AG04450 (cell line): ENCODE measurements around the gene CD27. TPM values are rescaled to one million over a fixed set of nuclear protein-coding genes. Genes with fewer than 3 reads are reported as not detected.

ENCODE experiments used
- CTCF ChIA-PET: fragments of 300-600, 350-600 bp; formaldehyde crosslinking; extraction: SDS; loops from one replicate; lab custom pipeline; 2022; ENCODE audit warnings: antibody characterized with exemption, inconsistent platforms; lab: Charles Lee
- POLR2A ChIA-PET: fragments of 350-600 bp; formaldehyde crosslinking; extraction: SDS; loops from one replicate; lab custom pipeline; 2021; ENCODE audit warnings: antibody characterized with exemption, inconsistent platforms; lab: Yijun Ruan, JAX
- DNase-seq: peaks from one replicate; pipeline ENCODE4 v3.0.0-alpha.2; 2011; ENCODE audit warnings: low read depth, low spot score
- H3K27ac ChIP-seq: one replicate; pipeline ENCODE4 v1.5.1; 2012; ENCODE audit warnings: low read depth, low read length, control low read depth
- H3K27me3 ChIP-seq: one replicate; pipeline ENCODE4 v1.6.0; 2012; ENCODE audit warnings: low read length; ENCODE audit not compliant: control insufficient read depth, insufficient read depth
- H3K4me3 ChIP-seq: 2 replicates; pipeline ENCODE4 v1.5.1; 2011; ENCODE audit warnings: mild to moderate bottlenecking, low read depth, low read length, control low read depth
- H3K9me3 ChIP-seq: 2 replicates; pipeline ENCODE4 v1.5.1; 2012; ENCODE audit warnings: low read length; ENCODE audit not compliant: control insufficient read depth, insufficient read depth
- CTCF ChIP-seq: IDR thresholded peaks from 2 replicates; pipeline ENCODE4 v1.5.1; 2011; ENCODE audit warnings: low read depth, low read length, control low read depth, inconsistent platforms
- polyA plus RNA-seq: library from polyadenylated mRNA; depleted of rRNA; stranded (reverse); fragments of >200 nt; gene quantifications from 2 replicates; pipeline ENCODE4 v1.2.3, GENCODE V29; 2011

CD27 gene
- polyA plus RNA-seq, 1 experiment: not detected

DNA sequence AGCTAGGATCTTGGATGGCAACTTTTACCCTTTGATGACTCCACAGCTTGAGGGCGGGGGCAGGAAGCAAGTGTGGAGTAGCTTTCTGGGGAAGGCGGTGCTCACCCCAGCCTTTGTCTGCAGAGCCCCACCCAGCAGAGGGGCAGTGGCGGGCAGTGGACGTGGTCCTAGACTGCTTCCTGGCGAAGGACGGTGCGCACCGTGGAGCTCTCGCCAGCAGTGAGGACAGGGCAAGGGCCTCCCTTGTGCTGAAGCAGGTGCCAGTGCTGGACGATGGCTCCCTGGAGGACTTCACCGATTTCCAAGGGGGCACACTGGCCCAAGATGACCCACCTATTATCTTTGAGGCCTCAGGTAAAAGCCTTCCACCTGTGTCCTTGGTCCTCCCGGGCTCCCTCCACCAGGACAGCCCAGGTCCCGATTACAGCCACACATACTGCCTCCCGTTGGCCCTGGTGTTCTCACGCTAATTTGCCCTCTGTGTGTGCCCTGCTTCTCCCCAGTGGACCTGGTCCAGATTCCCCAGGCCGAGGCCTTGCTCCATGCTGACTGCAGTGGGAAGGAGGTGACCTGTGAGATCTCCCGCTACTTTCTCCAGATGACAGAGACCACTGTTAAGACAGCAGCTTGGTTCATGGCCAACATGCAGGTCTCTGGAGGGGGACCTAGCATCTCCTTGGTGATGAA lies 8.3 kb downstream of the CD27 start:
- DNase-seq: no peak
- CTCF ChIA-PET: interaction anchor here (1.1 to 5.1 kb wide), 2 partner anchors 10 to 12 kb away, joined by 3 to 41 read pairs; no protein-coding TSS in a partner anchor
- no peak overlapping the region for H3K27ac ChIP-seq
- POLR2A ChIA-PET: interaction anchor here (1.3 to 3.1 kb wide), 2 partner anchors 8 to 17 kb away, joined by 4 to 28 read pairs; partner anchors contain the start of gene VAMP1
- no peak for TF ChIP-seq CTCF
- H3K4me3 ChIP-seq: no peak overlapping the region; the same call in 1 of the 2 replicates
- no peaks in the 10 kb centered on the region for H3K27me3 ChIP-seq
- no peaks in the 10 kb centered on the region; the same call in 1 of the 2 replicates for H3K9me3 ChIP-seq

- CTCF ChIA-PET: interaction anchor here (1.0 to 3.0 kb wide), 2 partner anchors 8 to 118 kb away, joined by 3 to 36 read pairs; no protein-coding TSS in a partner anchor
- Histone ChIP-seq H3K27ac (no peak overlapping the region), H3K4me3 (no peak overlapping the region), H3K9me3 (no peaks in the 10 kb centered on the region), H3K27me3 (no peaks in the 10 kb centered on the region)
- DNase-seq: no peak
- no peak for TF ChIP-seq CTCF
- POLR2A ChIA-PET: interaction anchor here (1.6 kb wide), 1 partner anchor 13 kb away, joined by 4 read pairs; the partner anchor contains the start of gene VAMP1
These were observed 12.6 kb downstream of the CD27 start for GRCh38 chr12:6457220-6457945.

GRCh38 chr12:6458281-6459003 lies 13.7 kb downstream of the CD27 start:
- TF ChIP-seq CTCF: no peak
- ChIA-PET POLR2A (interaction anchor here (0.6 to 1.8 kb wide), 2 partner anchors 12 kb away, joined by 3 to 17 read pairs; partner anchors contain the start of gene VAMP1), CTCF (no interaction called here)
- Histone ChIP-seq H3K27ac (no peak overlapping the region), H3K9me3 (no peaks in the 10 kb centered on the region), H3K4me3 (no peak overlapping the region), H3K27me3 (no peaks in the 10 kb centered on the region)
- DNase-seq: no peak

DNA sequence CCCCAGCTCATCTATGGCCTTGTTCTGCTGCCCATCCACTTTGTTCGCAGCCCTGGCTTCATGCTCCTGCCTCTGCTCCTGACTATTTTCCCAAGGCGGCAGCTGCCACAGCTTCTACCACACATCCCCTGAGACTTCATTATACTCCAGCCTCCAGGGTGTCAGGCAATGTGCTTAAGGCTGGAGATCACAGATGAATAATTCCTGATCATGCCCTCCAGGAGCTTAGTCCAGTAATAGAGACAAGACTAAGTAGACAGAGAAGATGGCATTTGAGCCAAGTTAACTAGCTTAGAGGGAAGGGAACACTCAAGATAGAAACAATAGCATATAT lies 14.2 kb downstream of the CD27 start:
- POLR2A ChIA-PET: interaction anchor here (0.6 to 1.8 kb wide), 3 partner anchors 9 to 13 kb away, joined by 3 to 17 read pairs (median 3); partner anchors contain the start of gene VAMP1
- no peak overlapping the region for H3K27ac ChIP-seq
- no peak overlapping the region for H3K4me3 ChIP-seq
- no peak for DNase-seq
- H3K9me3 ChIP-seq: no peaks in the 10 kb centered on the region
- no peaks in the 10 kb centered on the region for H3K27me3 ChIP-seq
- no peak for TF ChIP-seq CTCF
- CTCF ChIA-PET: no interaction called here
